ENCODE measurements around the gene FANCC. TPM values are rescaled to one million over a fixed set of nuclear protein-coding genes. Genes with fewer than 3 reads are reported as not detected.
A peak's percentile ranks its signal among the peaks of the same experiment; 100 is the strongest.

FANCC gene
- total RNA-seq, 2 donors from 2014 or later = 17.6 to 23.5 TPM

DNA sequence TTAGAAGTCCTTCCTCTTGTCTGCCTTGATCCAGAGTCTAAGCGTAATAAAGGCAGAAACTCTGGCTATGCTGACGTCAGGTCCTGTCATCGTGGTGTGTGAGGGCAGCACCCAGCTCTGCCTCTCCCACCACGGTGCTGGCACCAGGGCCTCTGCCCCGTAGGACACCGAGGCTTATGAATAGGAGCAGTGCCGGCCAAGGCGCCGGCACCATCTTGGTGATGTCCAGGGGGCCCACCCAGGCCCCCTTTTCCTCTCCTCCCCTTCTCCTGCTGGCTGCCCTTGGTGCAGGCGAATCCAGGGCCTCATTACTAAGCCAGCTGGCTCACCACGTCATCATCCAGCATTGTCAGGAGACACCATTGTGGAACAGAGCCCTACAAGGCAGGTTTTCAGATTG, 252.3 kb downstream of the FANCC start:
- TF ChIP-seq CTCF (conservative IDR thresholded peaks at IDR 0.05) = no peak
- no peak overlapping the region for H3K27ac ChIP-seq (ENCODE audit: low read depth, low read length)
- no peaks in the 10 kb centered on the region for H3K4me1 ChIP-seq (ENCODE audit: control insufficient read depth, insufficient read depth, low read length)

DNA sequence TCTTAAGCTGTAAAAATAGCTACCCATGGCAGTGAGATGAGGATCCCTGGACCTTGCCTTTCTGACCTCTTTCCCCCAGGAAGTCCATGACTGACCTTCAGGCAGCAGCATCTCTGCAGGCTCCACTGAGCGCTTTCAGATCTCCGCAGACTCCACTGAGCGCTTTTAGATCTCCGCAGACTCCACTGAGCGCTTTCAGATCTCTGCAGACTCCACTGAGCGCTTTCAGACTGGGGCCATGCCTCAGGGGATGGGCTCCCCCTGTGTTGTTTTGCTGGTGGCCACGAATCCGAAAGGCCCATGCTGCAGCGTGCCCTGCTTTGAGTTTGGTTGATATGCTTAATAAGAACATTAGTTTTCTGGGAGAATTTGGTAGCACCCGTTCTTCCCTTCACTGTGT, 254.2 kb downstream of the FANCC start:
- no peak for TF ChIP-seq CTCF (conservative IDR thresholded peaks at IDR 0.05)
- Histone ChIP-seq H3K27ac (ENCODE audit: low read depth, low read length) (no peak overlapping the region), H3K9me3 (ENCODE audit: control insufficient read depth, low read length) (no peaks in the 10 kb centered on the region), H3K9ac (ENCODE audit: extremely low read depth, low read length, poor library complexity, severe bottlenecking) (no peak overlapping the region), H3K4me1 (ENCODE audit: control insufficient read depth, insufficient read depth, low read length) (no peaks in the 10 kb centered on the region), H3K4me3 (ENCODE audit: low read length) (no peak overlapping the region), H3K27me3 (ENCODE audit: control insufficient read depth, insufficient read depth, low read length, poor library complexity, severe bottlenecking) (no peaks in the 10 kb centered on the region), H3K36me3 (ENCODE audit: control insufficient read depth, insufficient read depth, low read length) (peaks cover 41% of the 10 kb centered on the region)
- no peaks in the 10 kb centered on the region for H3K9me3 Mint-ChIP-seq
- no peak overlapping the region for H3K4me3 Mint-ChIP-seq
- no peaks in the 10 kb centered on the region for H3K27me3 Mint-ChIP-seq (ENCODE audit: insufficient read depth)
- peaks cover 6% of the 10 kb centered on the region for H3K4me1 Mint-ChIP-seq
- no peak for DNase-seq
- no peak overlapping the region for H3K27ac Mint-ChIP-seq
- peaks cover 36% of the 10 kb centered on the region for H3K36me3 Mint-ChIP-seq (ENCODE audit: low read depth)
- WGBS, 2 experiments (ENCODE audit: insufficient coverage in 1 of 2, insufficient read length in 1 of 2) = 93 to 97% methylated on average over 5 to 10 of the region's 10 CpGs

More for the DNA sequence above, 252.3 kb downstream of the FANCC start:
- Histone ChIP-seq H3K27me3 (ENCODE audit: control insufficient read depth, insufficient read depth, low read length, poor library complexity, severe bottlenecking) (no peaks in the 10 kb centered on the region), H3K4me3 (ENCODE audit: low read length) (no peak overlapping the region), H3K9ac (ENCODE audit: extremely low read depth, low read length, poor library complexity, severe bottlenecking) (no peak overlapping the region), H3K36me3 (ENCODE audit: control insufficient read depth, insufficient read depth, low read length) (peaks cover 42% of the 10 kb centered on the region), H3K9me3 (ENCODE audit: control insufficient read depth, low read length) (no peaks in the 10 kb centered on the region)
- H3K27ac Mint-ChIP-seq = no peak overlapping the region
- H3K36me3 Mint-ChIP-seq (ENCODE audit: low read depth) = peaks cover 44% of the 10 kb centered on the region
- no peaks in the 10 kb centered on the region for H3K27me3 Mint-ChIP-seq (ENCODE audit: insufficient read depth)
- H3K4me3 Mint-ChIP-seq = no peak overlapping the region
- H3K9me3 Mint-ChIP-seq = no peaks in the 10 kb centered on the region
- WGBS, 2 experiments (ENCODE audit: insufficient coverage in 1 of 2, insufficient read length in 1 of 2) = 97 to 99% methylated on average over 10 to 11 of the region's 11 CpGs
- no peak for DNase-seq
- no peaks in the 10 kb centered on the region for H3K4me1 Mint-ChIP-seq

DNA sequence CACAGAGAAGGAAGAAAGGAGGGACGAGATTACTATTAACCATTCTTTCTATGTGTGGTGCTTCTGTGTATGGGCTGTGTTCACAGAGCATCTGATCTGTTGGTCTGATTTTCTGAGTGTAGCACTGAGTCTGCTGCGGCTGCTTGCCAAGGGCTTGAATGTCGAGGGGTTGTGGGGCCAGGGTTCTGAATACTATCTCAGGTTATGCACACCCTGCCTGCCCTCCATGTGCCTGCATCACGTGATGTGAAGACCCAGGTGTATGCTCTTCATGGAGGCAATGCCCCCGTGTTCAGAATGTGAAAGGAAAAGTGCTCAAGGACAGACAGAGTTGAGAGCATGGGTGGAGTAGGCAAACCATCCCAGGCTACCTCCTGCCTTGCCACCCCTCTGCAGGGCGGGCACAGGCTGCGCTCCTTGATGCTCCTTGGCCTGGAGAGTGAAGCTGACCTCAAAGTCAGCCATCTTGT, 254.9 kb downstream of the FANCC start:
- WGBS, 2 experiments (ENCODE audit: insufficient coverage in 1 of 2, insufficient read length in 1 of 2) = 92 to 97% methylated on average over 5 to 7 of the region's 7 CpGs
- Histone ChIP-seq H3K36me3 (ENCODE audit: control insufficient read depth, insufficient read depth, low read length) (peaks cover 36% of the 10 kb centered on the region), H3K4me3 (ENCODE audit: low read length) (no peak overlapping the region), H3K27ac (ENCODE audit: low read depth, low read length) (no peak overlapping the region), H3K27me3 (ENCODE audit: control insufficient read depth, insufficient read depth, low read length, poor library complexity, severe bottlenecking) (no peaks in the 10 kb centered on the region), H3K9me3 (ENCODE audit: control insufficient read depth, low read length) (no peaks in the 10 kb centered on the region), H3K9ac (ENCODE audit: extremely low read depth, low read length, poor library complexity, severe bottlenecking) (no peak overlapping the region), H3K4me1 (ENCODE audit: control insufficient read depth, insufficient read depth, low read length) (no peaks in the 10 kb centered on the region)
- H3K9me3 Mint-ChIP-seq = no peaks in the 10 kb centered on the region
- peaks cover 12% of the 10 kb centered on the region for H3K4me1 Mint-ChIP-seq
- peak; percentile 20 for DNase-seq
- TF ChIP-seq CTCF (conservative IDR thresholded peaks at IDR 0.05) = no peak
- no peaks in the 10 kb centered on the region for H3K27me3 Mint-ChIP-seq (ENCODE audit: insufficient read depth)
- H3K4me3 Mint-ChIP-seq = no peak overlapping the region
- H3K36me3 Mint-ChIP-seq (ENCODE audit: low read depth) = peaks cover 31% of the 10 kb centered on the region
- H3K27ac Mint-ChIP-seq = no peak overlapping the region
